GM12872 (cell line): ENCODE measurements around the gene FAM110D.

Source experiments
- TF ChIP-seq, protein P1 (sequence below): IDR thresholded peaks from 3 replicates; pipeline ENCODE4 v1.5.1; 2011; ENCODE audit warnings: low read depth, mild to moderate bottlenecking, low read length, moderate library complexity; ENCODE audit not compliant: insufficient read depth

FAM110D gene

DNA sequence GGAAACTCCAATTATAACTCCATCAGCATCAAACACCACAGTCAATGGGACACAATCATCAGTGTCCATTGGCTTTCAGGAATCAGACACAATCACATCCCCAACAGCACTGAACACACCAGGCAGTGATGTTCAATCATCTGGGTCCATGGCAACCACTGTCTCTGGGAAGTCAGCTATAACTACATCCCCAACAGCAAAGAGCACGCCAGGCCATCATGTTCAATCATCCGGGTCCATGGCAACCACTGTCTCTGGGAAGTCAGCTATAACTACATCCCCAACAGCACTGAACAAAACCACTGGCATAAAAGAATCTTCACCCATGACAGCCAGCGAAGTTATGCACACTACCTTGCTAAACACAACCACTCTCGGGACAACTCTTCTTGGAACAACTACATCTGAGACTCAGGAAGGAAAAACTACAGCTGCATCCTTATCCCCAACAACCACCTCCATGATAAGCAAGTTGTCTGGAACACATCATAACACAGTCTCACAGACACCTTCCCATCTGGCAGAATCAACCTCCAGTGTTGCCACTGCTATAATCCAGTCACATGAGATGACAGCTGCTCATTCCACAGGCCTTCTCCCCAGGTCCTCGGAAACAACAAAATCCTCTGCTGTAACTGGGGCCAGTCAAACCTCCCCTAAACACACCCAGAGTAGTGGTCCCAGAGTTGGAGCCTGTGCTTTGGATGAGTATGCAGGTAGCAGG is 51.4 kb downstream of the FAM110D start:
- TF ChIP-seq, protein P1, sequence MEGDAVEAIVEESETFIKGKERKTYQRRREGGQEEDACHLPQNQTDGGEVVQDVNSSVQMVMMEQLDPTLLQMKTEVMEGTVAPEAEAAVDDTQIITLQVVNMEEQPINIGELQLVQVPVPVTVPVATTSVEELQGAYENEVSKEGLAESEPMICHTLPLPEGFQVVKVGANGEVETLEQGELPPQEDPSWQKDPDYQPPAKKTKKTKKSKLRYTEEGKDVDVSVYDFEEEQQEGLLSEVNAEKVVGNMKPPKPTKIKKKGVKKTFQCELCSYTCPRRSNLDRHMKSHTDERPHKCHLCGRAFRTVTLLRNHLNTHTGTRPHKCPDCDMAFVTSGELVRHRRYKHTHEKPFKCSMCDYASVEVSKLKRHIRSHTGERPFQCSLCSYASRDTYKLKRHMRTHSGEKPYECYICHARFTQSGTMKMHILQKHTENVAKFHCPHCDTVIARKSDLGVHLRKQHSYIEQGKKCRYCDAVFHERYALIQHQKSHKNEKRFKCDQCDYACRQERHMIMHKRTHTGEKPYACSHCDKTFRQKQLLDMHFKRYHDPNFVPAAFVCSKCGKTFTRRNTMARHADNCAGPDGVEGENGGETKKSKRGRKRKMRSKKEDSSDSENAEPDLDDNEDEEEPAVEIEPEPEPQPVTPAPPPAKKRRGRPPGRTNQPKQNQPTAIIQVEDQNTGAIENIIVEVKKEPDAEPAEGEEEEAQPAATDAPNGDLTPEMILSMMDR: no peak

DNA sequence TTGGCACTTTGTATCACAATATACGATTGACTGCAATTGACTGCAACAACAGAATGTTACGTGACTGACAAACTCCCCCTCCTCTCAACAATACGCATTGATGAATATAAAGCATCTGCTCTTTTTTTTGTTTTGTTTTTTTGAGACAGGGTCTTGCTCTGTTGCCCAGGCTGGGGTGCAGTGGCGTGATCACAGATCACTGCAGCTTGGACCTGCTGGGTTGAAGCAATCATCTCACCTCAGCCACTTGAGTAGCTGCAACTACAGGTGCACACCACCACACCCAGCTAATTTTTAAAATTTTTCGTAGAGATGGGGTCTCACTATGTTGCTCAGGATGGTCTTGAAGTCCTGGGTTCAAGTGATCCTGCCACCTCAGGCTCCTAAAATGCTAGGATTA is 53.8 kb downstream of the FAM110D start:
- TF ChIP-seq, protein P1: no peak

DNA sequence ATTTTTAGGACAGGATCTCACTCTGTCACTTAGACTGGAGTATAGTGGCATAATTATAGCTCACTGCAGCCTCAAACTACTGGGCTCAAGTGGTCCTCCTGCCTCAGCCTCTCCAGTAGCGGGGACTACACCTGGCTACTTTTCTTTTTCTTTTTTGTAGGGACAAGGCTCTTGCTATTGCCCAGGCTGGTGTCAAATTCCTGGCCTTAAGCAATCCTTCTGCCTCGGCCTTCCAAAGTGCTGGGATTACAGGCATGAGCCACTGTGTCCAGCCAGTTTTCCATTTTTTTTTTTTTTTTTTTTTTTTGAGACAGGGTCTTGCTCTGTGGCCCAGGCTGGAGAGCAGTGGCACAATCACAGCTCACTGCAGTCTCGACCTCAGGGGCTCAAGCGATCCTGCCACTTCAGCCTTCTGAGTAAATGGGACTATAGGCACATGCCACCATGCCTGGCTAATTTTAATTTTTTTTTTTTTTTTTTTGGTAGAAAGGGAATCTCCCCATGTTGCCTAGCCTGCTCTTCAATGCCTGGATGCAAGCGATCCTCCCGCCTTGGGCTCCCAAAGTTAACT is 54.5 kb downstream of the FAM110D start:
- TF ChIP-seq, protein P1: no peak
